Activated CD8-positive, alpha-beta memory T cell treated with anti-CD3 and anti-CD28 coated beads for 48 hours (primary cell): ENCODE results near the gene ADCY1.
A peak's percentile ranks its signal among the peaks of the same experiment; 100 is the strongest.

Experiments
- DNase-seq, 3 experiments: peaks; one replicate each; pipeline ENCODE4 v3.0.0-alpha.2; 2020; ENCODE audit warnings: low read depth in 2 of 3, low spot score in 2 of 3

ADCY1 gene

GRCh38 chr7:45650404-45651394 lies 76.5 kb downstream of the ADCY1 start:
- no peak for DNase-seq

- DNase-seq, result no peak
Measured at GRCh38 chr7:45651540-45651939, 77.4 kb downstream of the ADCY1 start.

GRCh38 chr7:45652630-45653029 lies 78.5 kb downstream of the ADCY1 start:
- DNase-seq, result no peak

DNA sequence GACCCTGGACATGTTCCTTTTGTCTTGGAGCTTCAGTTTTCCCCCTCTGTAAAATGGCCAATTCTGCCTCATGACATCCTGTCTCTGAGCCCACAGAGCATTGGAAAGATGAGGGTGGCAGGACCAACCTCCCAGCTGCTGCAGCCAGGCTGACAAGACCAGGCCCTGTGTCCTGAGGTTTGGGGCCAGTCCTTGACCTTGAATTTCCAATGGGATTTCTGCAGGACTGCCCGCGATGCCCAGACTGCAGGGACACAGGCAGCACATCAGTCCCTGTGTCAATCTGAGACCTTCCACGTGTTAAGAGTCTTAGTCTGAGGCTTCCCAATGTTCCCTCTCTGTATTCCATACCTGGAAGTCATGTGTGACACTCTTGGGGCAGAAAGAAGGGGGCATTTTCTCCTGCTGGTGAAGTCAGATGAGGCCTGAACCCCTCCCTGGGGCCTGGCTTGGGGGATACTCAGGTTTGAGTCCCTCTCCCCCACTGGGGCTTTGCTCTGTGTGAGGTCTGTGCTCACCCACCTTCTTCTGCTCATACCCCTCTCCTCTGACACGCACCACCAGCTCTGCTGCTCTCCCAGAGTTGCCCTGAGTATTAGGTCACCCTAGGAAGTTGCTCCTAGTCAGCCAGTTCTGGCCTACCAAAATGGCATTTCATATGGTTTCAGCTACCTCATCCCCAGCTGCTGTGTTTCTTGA lies 79.2 kb downstream of the ADCY1 start:
- no peak for DNase-seq

DNA sequence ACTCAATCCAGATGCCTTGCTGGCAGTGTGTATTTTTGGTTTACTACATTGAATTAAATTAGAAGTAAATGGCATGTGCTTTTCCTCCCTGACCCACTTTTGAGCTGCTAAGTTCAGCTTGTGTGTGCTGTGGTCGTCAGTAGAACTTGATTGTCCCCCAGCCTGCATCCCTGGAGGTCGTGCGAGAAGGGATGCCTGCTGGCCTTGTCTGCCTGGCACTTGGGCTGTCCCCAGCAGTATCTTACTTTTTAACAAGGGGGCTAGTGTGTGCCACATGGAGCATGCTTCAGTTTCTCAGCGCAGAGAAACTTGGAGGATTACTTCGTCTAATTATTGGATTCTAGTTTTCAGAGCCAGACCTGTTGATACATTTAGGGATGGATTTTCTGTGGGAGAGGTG lies 80.2 kb downstream of the ADCY1 start:
- no peak for DNase-seq

DNA sequence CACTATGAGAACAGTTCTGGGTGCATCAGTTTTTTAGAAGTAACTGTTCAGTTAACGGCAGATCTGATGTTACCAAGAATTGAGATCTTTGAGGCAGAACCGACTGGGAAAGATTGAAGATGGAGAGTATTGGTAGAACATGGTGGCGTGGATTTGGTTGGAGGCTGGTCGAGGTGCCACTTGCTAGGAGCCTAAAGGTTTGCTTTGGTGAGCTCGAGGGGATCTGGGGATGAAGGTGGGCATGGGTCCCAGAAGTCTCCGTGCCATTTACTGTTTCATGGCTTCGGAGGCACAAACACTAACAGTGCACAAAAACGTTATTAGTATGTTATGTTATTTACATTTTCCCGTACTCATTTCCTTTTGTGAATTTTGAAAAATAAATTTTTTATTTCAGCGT lies 81.4 kb downstream of the ADCY1 start:
- DNase-seq, result no peak

GRCh38 chr7:45656431-45656830 lies 82.3 kb downstream of the ADCY1 start:
- no peak for DNase-seq

DNA sequence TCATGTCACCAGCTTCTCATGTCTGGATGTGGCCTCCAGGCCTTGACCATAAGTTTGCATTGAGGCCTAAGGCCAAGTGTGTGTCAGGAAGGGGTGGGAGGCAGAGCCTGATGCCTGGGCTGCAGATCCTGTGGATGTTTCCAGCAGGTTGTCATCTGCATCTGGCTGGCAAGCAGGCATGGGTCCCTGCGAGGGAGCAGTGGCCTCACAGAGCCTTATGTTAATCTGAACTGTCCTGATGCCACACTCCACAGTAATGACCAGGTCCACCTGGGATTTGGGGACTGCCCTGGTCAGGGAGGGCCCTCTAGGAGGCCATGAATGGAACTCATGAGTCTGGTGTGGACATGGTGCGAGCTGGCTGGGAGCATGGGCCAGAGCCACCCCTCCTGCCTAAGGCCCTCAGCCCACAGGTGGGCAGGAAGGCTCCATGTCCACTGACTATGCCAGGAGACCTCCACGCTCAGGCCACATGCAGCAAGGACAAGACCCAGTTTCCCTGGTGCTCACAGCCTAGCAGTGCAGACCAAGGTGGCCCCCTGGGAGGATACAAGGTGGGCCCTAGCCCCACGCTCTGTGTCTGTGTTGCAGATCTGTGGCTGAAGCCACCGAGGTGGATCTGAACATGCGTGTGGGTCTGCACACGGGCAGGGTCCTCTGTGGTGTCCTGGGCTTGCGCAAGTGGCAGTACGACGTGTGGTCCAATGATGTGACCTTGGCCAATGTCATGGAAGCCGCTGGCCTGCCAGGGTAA lies 83.1 kb downstream of the ADCY1 start:
- no peak for DNase-seq

DNA sequence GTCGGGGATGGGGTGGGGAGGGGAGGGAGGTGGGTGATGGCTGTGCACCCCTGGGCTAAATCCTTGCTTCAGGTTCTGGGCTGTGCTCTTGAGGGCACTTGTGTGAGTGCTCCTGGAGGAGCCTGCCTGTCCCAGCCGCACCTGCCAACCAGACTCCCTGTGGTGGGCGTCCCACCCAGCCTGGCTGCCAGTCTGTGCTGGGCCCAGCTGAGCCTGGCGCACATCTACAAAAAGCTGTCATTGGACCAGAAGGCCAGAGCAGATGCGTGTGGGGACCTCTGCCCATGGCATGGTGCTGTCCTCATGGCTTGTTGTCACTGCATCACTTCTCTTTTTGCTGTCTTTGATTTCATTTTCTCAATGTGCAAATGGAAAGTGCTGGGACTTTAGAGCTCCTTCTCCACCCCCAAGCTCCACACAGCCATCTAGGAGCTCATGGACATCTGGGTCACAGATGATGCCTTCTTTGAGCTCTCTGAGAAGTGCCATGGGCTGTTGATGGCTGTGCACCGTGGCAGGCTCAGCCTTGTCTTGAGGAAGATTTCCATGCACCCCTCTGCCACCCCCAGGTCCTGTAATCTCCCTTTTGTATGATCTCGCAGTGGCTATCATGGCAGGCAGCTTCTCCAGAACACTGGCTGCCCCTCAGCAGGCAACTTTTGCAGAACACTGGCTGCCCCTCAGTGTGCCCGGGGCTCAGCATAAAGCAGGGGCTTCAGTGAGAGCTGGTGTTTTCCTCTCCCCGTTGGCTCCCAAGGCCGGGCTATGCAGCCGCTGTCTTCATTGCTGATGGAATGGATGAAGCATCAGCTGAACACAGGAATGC lies 83.9 kb downstream of the ADCY1 start:
- no peak for DNase-seq

DNA sequence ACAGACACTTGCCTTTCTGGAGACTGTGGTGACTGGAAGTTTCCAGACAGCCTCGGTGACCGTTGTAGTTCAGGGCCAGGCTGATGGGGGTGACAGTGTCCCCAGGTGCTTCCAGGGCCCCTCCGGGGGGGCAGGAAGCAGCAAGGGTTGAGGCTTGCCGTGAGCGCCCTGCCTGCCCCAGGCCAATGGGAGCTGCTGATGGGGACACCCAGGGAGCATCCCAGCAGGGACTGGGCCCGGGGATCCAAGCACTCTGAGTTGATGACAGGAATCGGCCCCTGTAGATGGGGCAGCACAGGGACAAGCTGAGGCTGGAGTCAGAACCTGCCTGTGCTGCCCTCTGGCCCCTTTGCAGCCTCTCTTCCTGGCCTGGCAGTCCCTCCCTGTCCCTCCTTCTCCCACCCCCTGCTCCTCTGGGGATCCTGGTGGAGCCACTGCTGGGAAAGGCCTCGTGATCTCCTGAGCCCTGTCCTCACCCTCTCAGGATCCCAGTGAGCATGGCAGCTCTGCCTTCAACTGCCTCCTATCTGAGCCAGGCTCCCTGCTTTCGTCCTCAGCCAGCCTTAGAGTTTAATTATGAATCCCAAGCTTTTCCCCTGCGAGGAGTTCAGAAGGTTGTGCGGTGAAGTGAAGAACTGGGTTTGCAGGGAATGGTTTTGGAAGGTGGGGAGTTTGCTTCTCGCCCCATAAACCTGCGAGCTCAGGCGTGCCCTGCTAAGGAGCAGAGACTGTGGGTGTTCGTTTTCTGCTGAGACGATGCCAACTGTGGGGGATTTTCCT lies 84.7 kb downstream of the ADCY1 start:
- no peak for DNase-seq

GRCh38 chr7:45659496-45660139 lies 85.5 kb downstream of the ADCY1 start:
- DNase-seq, result no peak

- DNase-seq, result no peak
Measured at GRCh38 chr7:45660201-45660900, 86.2 kb downstream of the ADCY1 start.

- DNase-seq, result no peak
Measured at GRCh38 chr7:45660901-45661211, 86.7 kb downstream of the ADCY1 start.

GRCh38 chr7:45661302-45661995 lies 87.3 kb downstream of the ADCY1 start:
- no peak for DNase-seq

GRCh38 chr7:45662018-45662417 lies 87.8 kb downstream of the ADCY1 start:
- no peak for DNase-seq

DNA sequence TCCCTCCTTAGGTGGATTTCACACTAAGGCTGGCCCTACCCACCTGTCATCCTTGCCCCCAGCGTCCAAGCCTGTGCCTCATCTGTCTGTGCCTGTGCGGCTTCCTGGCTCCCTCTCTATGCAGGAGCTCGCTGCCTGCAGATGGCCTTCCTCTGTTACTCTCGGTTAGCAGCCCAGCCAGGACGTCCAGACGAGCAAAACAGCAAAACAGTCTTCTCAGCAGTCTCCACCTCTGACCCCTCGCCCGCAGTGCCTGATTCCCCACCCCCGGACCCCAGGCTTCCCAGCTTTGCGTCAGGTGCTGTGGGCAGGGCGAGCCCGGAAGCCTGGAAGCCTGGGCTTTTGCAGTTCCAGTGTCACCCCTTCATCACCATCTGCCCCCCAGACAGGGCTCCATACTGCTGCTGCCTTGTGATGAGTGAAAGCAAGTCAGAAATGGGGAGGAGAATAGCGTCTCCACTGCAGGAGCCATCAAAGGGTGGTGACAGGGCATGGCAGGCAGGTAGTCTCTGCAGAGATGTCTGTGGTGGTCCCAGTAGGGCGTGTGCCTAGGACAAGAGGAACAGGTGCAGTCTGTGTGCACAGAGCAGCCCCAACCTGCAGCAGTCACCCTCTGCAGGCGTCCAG lies 88.5 kb downstream of the ADCY1 start:
- no peak for DNase-seq

DNA sequence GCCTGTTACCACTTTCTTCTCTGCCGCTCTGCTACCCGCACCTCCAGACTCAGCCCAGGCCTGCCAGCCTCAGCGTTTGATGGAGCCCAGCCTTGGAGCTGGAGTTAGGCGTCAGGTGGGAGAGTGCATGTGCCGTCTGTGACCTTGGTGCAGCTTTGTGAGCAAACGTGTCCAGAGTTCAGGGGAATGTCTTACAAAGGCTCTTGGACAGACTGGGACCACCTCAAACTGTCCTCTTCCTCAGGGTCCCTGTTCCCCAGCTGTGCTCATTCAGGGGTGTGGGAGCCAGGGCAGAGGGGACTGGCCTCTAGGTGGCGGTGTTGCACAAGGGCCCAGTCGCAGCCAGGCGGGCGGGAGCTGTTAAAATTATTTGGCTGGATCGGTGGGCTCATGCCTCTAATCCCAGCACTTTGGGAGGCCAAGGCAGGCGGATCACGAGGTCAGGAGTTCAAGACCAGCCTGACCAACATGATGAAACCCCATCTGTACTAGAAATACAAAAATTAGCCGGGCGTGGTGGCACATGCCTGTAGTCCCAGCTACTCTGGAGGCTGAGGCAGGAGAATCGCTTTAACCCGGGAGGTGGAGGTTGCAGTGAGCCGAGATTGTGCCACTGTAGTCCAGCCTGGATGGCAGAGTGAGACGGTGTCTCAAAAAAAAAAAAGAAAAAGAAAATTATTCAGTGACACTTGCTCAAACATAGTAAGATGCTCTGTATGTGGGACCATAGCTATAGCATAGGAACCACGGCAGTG lies 89.2 kb downstream of the ADCY1 start:
- DNase-seq, result peak; percentile 4 to 12 (median 9)
